Measurements from ENCODE around the gene SYNE3. TPM values are rescaled to one million over a fixed set of nuclear protein-coding genes. Genes with fewer than 3 reads are reported as not detected.

SYNE3 gene
- total and polyA plus RNA-seq, 2 of the 8 experiments (the other 6 are each of a cell fraction or from before 2014, with no cell fraction given): under 0.01 TPM; not detected in 1

GRCh38 chr14:95524706-95525512, 8.5 kb upstream of the SYNE3 start:
- no peak overlapping the region for H2BK15ac ChIP-seq (ENCODE audit: low read length)
- H4K20me1 ChIP-seq (replicated peaks in 1 of 2; ENCODE audit: control insufficient read depth in 1 of 2, insufficient read depth in 2 of 2, low read length in 2 of 2): peaks cover 0 to 4% of the 10 kb centered on the region in 2 experiments
- H3K56ac ChIP-seq (replicated peaks; ENCODE audit: insufficient read length, low read depth, low read length): no peak overlapping the region
- peaks cover 0 to 9% of the 10 kb centered on the region in 2 experiments; a peak in 2 of 4 replicates for H3K79me2 ChIP-seq (ENCODE audit: control insufficient read depth in 1 of 2, insufficient read depth in 2 of 2, low read length in 2 of 2)
- H2AK5ac ChIP-seq (ENCODE audit: low read depth, low read length): no peak overlapping the region
- H3K14ac ChIP-seq (ENCODE audit: insufficient read length): no peak overlapping the region
- H2BK20ac ChIP-seq (ENCODE audit: low read length): no peak overlapping the region
- no peak overlapping the region for H4K91ac ChIP-seq (replicated peaks; ENCODE audit: insufficient read length, low read length)
- no peak overlapping the region for H3K27ac ChIP-seq (ENCODE audit: low read depth, low read length)
- POLR2A ChIA-PET (ENCODE audit: partially characterized antibody): interaction anchor here (1.4 kb wide), 1 partner anchor 9 kb away, joined by 7 read pairs; no protein-coding TSS in a partner anchor
- no peak overlapping the region for H3K9ac ChIP-seq (replicated peaks in 1 of 4; ENCODE audit: extremely low read depth in 1 of 4, low read depth in 3 of 4, low read length in 3 of 4)
- no peak for FAIRE-seq
- no peak overlapping the region for H2BK120ac ChIP-seq (replicated peaks; ENCODE audit: low read depth, low read length)
- H3K4me2 ChIP-seq (ENCODE audit: insufficient read depth in 1 of 2, low read depth in 2 of 2, low read length in 2 of 2): no peak overlapping the region
- H4K5ac ChIP-seq (ENCODE audit: insufficient read length, low read depth, low read length): no peak overlapping the region
- H3K23me2 ChIP-seq (ENCODE audit: low read depth, low read length): no peaks in the 10 kb centered on the region
- no peaks in the 10 kb centered on the region for H3K9me3 ChIP-seq (ENCODE audit: insufficient read depth in 2 of 2, low read depth in 1 of 2, low read length in 1 of 2)
- no peak overlapping the region for H3K4me3 ChIP-seq (ENCODE audit: extremely low read depth in 1 of 4, insufficient read depth in 2 of 4, low read depth in 3 of 4, low read length in 4 of 4)
- H3K18ac ChIP-seq (ENCODE audit: extremely low read depth, low read length): no peak overlapping the region; the same call in 1 of the 2 replicates
- 82% methylated on average over 6 of the region's 6 CpGs; no CpG with 5 or more reads in 1 of the 2 experiments for WGBS, 2 experiments (ENCODE audit: extremely low coverage in 1 of 2, insufficient coverage in 1 of 2, insufficient read length in 1 of 2, insufficient replicate concordance in 2 of 2, low coverage in 1 of 2, low lambda C conversion rate in 2 of 2, missing lambda C conversion rate in 1 of 2)
- no peak overlapping the region for H2BK5ac ChIP-seq (ENCODE audit: low read depth, low read length)
- H4K8ac ChIP-seq (ENCODE audit: extremely low read depth, insufficient read depth, low read length): no peak overlapping the region
- no peaks in the 10 kb centered on the region for H3K79me1 ChIP-seq (ENCODE audit: low read depth, low read length)
- no peak overlapping the region for H3K4ac ChIP-seq (replicated peaks; ENCODE audit: insufficient read length, low read depth, low read length)
- no peak overlapping the region for H2AFZ ChIP-seq (ENCODE audit: low read length)
- CTCF ChIA-PET (ENCODE audit: partially characterized antibody): interaction anchor here (0.8 to 4.1 kb wide), 13 partner anchors 10 to 98 kb away, joined by 3 to 44 read pairs (median 5); no protein-coding TSS in a partner anchor
- no peak for DNase-seq (ENCODE audit: low read depth in 1 of 2, low spot score in 2 of 2)
- H3K27me3 ChIP-seq (replicated peaks in 1 of 4; ENCODE audit: control insufficient read depth in 3 of 4, extremely low read depth in 1 of 4, insufficient read depth in 3 of 4, low read length in 3 of 4): no peaks in the 10 kb centered on the region; a peak in 2 of 7 replicates
- no peak overlapping the region for H2BK12ac ChIP-seq (ENCODE audit: low read depth, low read length)
- H3K36me3 ChIP-seq (ENCODE audit: control insufficient read depth in 2 of 4, insufficient read depth in 4 of 4, low read length in 3 of 4): no peaks in the 10 kb centered on the region
- H3K23ac ChIP-seq (ENCODE audit: insufficient read length): no peak overlapping the region
- H3K4me1 ChIP-seq (replicated peaks in 1 of 4; ENCODE audit: control insufficient read depth in 3 of 4, insufficient read depth in 4 of 4, low read length in 3 of 4): peaks cover 0 to 9% (median 0%) of the 10 kb centered on the region in 4 experiments; a peak in 2 of 7 replicates
- no peak for TF ChIP-seq USF2 (IDR thresholded peaks at IDR 0.05; ENCODE audit: low read length)
- TF ChIP-seq KDM4A (IDR thresholded peaks at IDR 0.05; ENCODE audit: low read depth, low read length, severe bottlenecking): no peak
- no peak for TF ChIP-seq YY1 (IDR thresholded peaks at IDR 0.05; ENCODE audit: low read depth, low read length)
- TF ChIP-seq GTF2F1 (IDR thresholded peaks at IDR 0.05; ENCODE audit: borderline replicate concordance, low read depth, low read length): no peak
- TF ChIP-seq POU5F1 (IDR thresholded peaks at IDR 0.05; ENCODE audit: low read depth, low read length): no peak
- TF ChIP-seq SP2 (IDR thresholded peaks at IDR 0.05; ENCODE audit: low read length): no peak
- TF ChIP-seq RXRA (IDR thresholded peaks at IDR 0.05; ENCODE audit: insufficient read depth, low read depth, low read length): no peak
- no peak for TF ChIP-seq KDM5A (IDR thresholded peaks at IDR 0.05; ENCODE audit: low read length)
- TF ChIP-seq ATF2 (IDR thresholded peaks at IDR 0.05; ENCODE audit: low read length): no peak

All from H1 (cell line).